Adrenal gland (tissue), 12 donors: ENCODE measurements around the gene DDX56. TPM values are rescaled to one million over a fixed set of nuclear protein-coding genes. Genes with fewer than 3 reads are reported as not detected.
"Not testable (repeated sequence)": the region's sequence is repeated elsewhere in the genome, so short reads cannot be mapped to it uniquely, and the experiment has no call there.

ENCODE experiments used
- DNase-seq, 7 donors: peaks; one replicate each; pipeline ENCODE4 v3.0.0-alpha.2; 2019 to 2020
- H3K27ac ChIP-seq, 5 donors: fragments of 200-600 bp; sonication (generic) in 4 of 5; 1 replicate in 3 of 5; 2 replicates in 2 of 5; pipeline versions ENCODE4 v1.5.1 to v1.8.0; 2016 to 2020; ENCODE audit warnings: mild to moderate bottlenecking in 1 of 5
- H3K27me3 ChIP-seq: fragments of 200-600 bp; 2 replicates; pipeline ENCODE4 v1.8.0; 2021
- H3K36me3 ChIP-seq, 2 donors: fragments of 200-600 bp; replicated peaks in 1 of 2; 1 replicate in 1 of 2; 2 replicates in 1 of 2; pipeline versions ENCODE4 v1.5.1 to v1.8.0; 2018 to 2022
- H3K4me1 ChIP-seq, 2 donors: fragments of 200-600 bp; replicated peaks in 1 of 2; 1 replicate in 1 of 2; 2 replicates in 1 of 2; pipeline versions ENCODE4 v1.5.1 to v1.8.0; 2018 to 2021
- H3K4me3 ChIP-seq, 4 donors: fragments of 200-600 bp; sonication (generic) in 3 of 4; one replicate each; pipeline ENCODE4 v1.5.1; 2016 to 2018
- H3K9me3 ChIP-seq, 3 donors: fragments of 200-600 bp; sonication (generic) in 1 of 3; replicated peaks in 1 of 3; 1 replicate in 2 of 3; 2 replicates in 1 of 3; pipeline versions ENCODE4 v1.5.1 to v1.8.0; 2016 to 2021
- CTCF ChIP-seq, 6 experiments: fragments of 450-650 bp in 4 of 6; fragments of 200-600 bp in 2 of 6; sonication (generic) in 1 of 6; IDR thresholded peaks; 1 replicate in 5 of 6; 2 replicates in 1 of 6; pipeline versions ENCODE4 v1.5.1 to v1.8.0; 2016 to 2021; ENCODE audit warnings: antibody characterized with exemption in 6 of 6, mild to moderate bottlenecking in 2 of 6, moderate library complexity in 1 of 6
- POLR2A ChIP-seq, 2 donors: fragments of 450-650 bp; IDR thresholded peaks; one replicate each; pipeline ENCODE4 v1.6.1; 2017; ENCODE audit warnings: antibody characterized with exemption in 2 of 2, mild to moderate bottlenecking in 2 of 2, moderate library complexity in 1 of 2
- WGBS, 4 donors: extraction: QIAGEN DNeasy Blood & Tissue Kit in 2 of 4; methylation state at CpG; one replicate each; pipeline versions ENCODE4 v1.1.5 to v1.1.7; 2013 to 2017; 5-methylcytosine and 5-hydroxymethylcytosine counted together
- intact Hi-C, 2 donors: fragments of 100-400 bp; cut with DNase I; formaldehyde crosslinking; loops; one replicate each; pipeline versions ENCODE4 v1.14.1 to v1.15.0; 2022 to 2023
- polyA plus RNA-seq, 3 donors: library from polyadenylated mRNA; stranded (reverse); fragments of 200-250 nt in 2 of 3; fragments of 350-450 nt in 1 of 3; fragmentation: Illumina TruSeq in 1 of 3; extraction: RNeasy Lipid Tissue Mini Kit (QIAGEN cat#74804) in 1 of 3; gene quantifications; one replicate each; pipeline ENCODE4 v1.2.3, GENCODE V29; 2013 to 2014
- total RNA-seq, 9 donors: library from RNA; depleted of rRNA in 4 of 9; stranded (reverse); fragments of >200 nt in 4 of 9; fragments of 120-200 nt in 1 of 9; fragmentation: NEBNext Ultra II Directional in 1 of 9; extraction: Animal tissue kit (Norgen Biotek cat#: 25700) in 1 of 9; gene quantifications; one replicate each; pipeline versions ENCODE4 v1.1.0 to v1.2.4, GENCODE V29; 2013 to 2023
- donor health status: healthy with polysubstance abuse.
- donor health status: Bipolar disorder and iron deficiency.
- donor health status: DM: yes; HTN: yes; CAD: no.
- donor health status: DM: no; HTN: no; CAD: no.
- donor health status: DM: no; HTN: no; CAD: no.
- donor health status: DM: yes; HTN: yes; CAD: no.

DDX56 gene
- total and polyA plus RNA-seq, 12 donors: 35.9 to 543 (median 72.8) TPM

- TF ChIP-seq POLR2A (IDR thresholded peaks at IDR 0.05): no peak
- TF ChIP-seq CTCF (IDR thresholded peaks at IDR 0.05): no peak
- Histone ChIP-seq H3K4me1 (no peaks in the 10 kb centered on the region), H3K27ac (no peak overlapping the region), H3K36me3 (no peaks in the 10 kb centered on the region), H3K9me3 (no peaks in the 10 kb centered on the region), H3K4me3 (no peak overlapping the region), H3K27me3 (no peaks in the 10 kb centered on the region)
- intact Hi-C loops: loop anchor here in 1 of 2 donors (10.0 kb wide), 1 partner anchor 166 kb away; no protein-coding TSS in a partner anchor
- DNase-seq: no peak
- 65 to 81% (median 75%) methylated on average over 3 of the region's 3 CpGs for WGBS, 4 donors
These were observed 25.5 kb upstream of the DDX56 start for GRCh38 chr7:44599222-44599621.

GRCh38 chr7:44597181-44597580 is 23.5 kb upstream of the DDX56 start:
- H3K27ac ChIP-seq, H3K4me3 ChIP-seq, DNase-seq, H3K36me3 ChIP-seq, H3K27me3 ChIP-seq, H3K4me1 ChIP-seq, H3K9me3 ChIP-seq: not testable (repeated sequence)
- 83 to 92% (median 91%) methylated on average over 8 of the region's 8 CpGs for WGBS, 4 donors
- intact Hi-C loops: loop anchor here in 1 of 2 donors (10.0 kb wide), 1 partner anchor 168 kb away; no protein-coding TSS in a partner anchor

- Histone ChIP-seq H3K4me3 (no peak overlapping the region), H3K9me3 (no peaks in the 10 kb centered on the region), H3K27me3 (no peaks in the 10 kb centered on the region), H3K27ac (no peak overlapping the region), H3K36me3 (no peaks in the 10 kb centered on the region), H3K4me1 (no peaks in the 10 kb centered on the region)
- TF ChIP-seq POLR2A (IDR thresholded peaks at IDR 0.05) (no peak), CTCF (IDR thresholded peaks at IDR 0.05) (no peak)
- WGBS, 4 donors: 67 to 78% (median 74%) methylated on average over 5 of the region's 5 CpGs
- DNase-seq: no peak
- intact Hi-C loops: loop anchor here in 1 of 2 donors (10.0 kb wide), 1 partner anchor 169 kb away; no protein-coding TSS in a partner anchor
These were observed 22.4 kb upstream of the DDX56 start for GRCh38 chr7:44595934-44596635.

- no peak for DNase-seq
- 87 to 92% (median 89%) methylated on average over 1 of the region's 1 CpG for WGBS, 4 donors
- H3K9me3 ChIP-seq: no peaks in the 10 kb centered on the region
- no peak for TF ChIP-seq CTCF (IDR thresholded peaks at IDR 0.05)
- no peak for TF ChIP-seq POLR2A (IDR thresholded peaks at IDR 0.05)
- no peaks in the 10 kb centered on the region for H3K27me3 ChIP-seq
- H3K27ac ChIP-seq: no peak overlapping the region
- H3K36me3 ChIP-seq: no peaks in the 10 kb centered on the region
- intact Hi-C loops: loop anchor here (5.0 to 10.0 kb wide), 2 partner anchors 174 to 256 kb away; partner anchors contain the start of gene H2AZ2 (in 1 of the 2)
- H3K4me3 ChIP-seq: no peak overlapping the region
- no peaks in the 10 kb centered on the region for H3K4me1 ChIP-seq
These were observed 17.2 kb upstream of the DDX56 start for GRCh38 chr7:44590910-44591309.
